SK-N-SH (cell line): ENCODE data around the gene LGR5. TPM values are rescaled to one million over a fixed set of nuclear protein-coding genes. Genes with fewer than 3 reads are reported as not detected.
"Not testable (repeated sequence)": the region's sequence is repeated elsewhere in the genome, so short reads cannot be mapped to it uniquely, and the experiment has no call there.

Experiments
- CTCF ChIA-PET: fragments of 300-600, 350-600 bp; formaldehyde crosslinking; extraction: SDS; loops from one replicate; lab custom pipeline; 2021; lab: Yijun Ruan, JAX
- POLR2A ChIA-PET: fragments of 350-600 bp; sonication (Branson Sonifier 250); formaldehyde crosslinking; extraction: SDS; loops from one replicate; lab custom pipeline; 2020; ENCODE audit warnings: antibody characterized with exemption, inconsistent platforms; lab: Yijun Ruan, JAX
- DNase-seq: peaks from one replicate; pipeline ENCODE4 v3.0.0; 2012
- H2AFZ ChIP-seq: fragments of 200-600 bp; sonication (generic); 2 replicates; pipeline ENCODE4 v1.8.1; 2016; ENCODE audit warnings: antibody characterized with exemption, mild to moderate bottlenecking, low read depth
- H3F3A ChIP-seq: fragments of 200-600 bp; sonication (generic); replicated peaks from 2 replicates; pipeline ENCODE3; 2016; ENCODE audit warnings: antibody characterized with exemption, mild to moderate bottlenecking; ENCODE audit not compliant: insufficient read depth
- H3K27ac ChIP-seq, 2 experiments: fragments of 200-500 bp in 1 of 2; fragments of 200-600 bp in 1 of 2; sonication (Bioruptor generic) in 1 of 2; sonication (generic), shearing (Covaris generic) in 1 of 2; 2 replicates each; pipeline versions ENCODE4 v1.5.1 to v1.6.1; 2014 to 2016; ENCODE audit warnings: low read depth in 2 of 2, inconsistent platforms in 1 of 2, low read length in 1 of 2, mild to moderate bottlenecking in 1 of 2, mixed read lengths in 1 of 2
- H3K27me3 ChIP-seq: fragments of 200-600 bp; sonication (generic), shearing (Covaris generic); 2 replicates; pipeline ENCODE4 v1.6.1; 2016; ENCODE audit warnings: mixed run types; ENCODE audit not compliant: insufficient read depth
- H3K36me3 ChIP-seq, 2 experiments: fragments of 200-500 bp in 1 of 2; fragments of 200-600 bp in 1 of 2; sonication (Bioruptor generic) in 1 of 2; sonication (generic) in 1 of 2; replicated peaks in 1 of 2; 2 replicates each; pipeline versions ENCODE3 to v1.5.1; 2014 to 2016; ENCODE audit warnings: low read length in 1 of 2, mild to moderate bottlenecking in 1 of 2; ENCODE audit not compliant: insufficient read depth in 2 of 2, control insufficient read depth in 1 of 2
- H3K4me1 ChIP-seq, 2 experiments: fragments of 200-500 bp in 1 of 2; fragments of 200-600 bp in 1 of 2; sonication (Bioruptor generic) in 1 of 2; sonication (generic), shearing (Covaris generic) in 1 of 2; 2 replicates each; pipeline versions ENCODE4 v1.5.1 to v1.6.1; 2014 to 2016; ENCODE audit warnings: low read depth in 1 of 2, low read length in 1 of 2, mixed run types in 1 of 2; ENCODE audit not compliant: insufficient read depth in 2 of 2, control insufficient read depth in 1 of 2
- H3K4me2 ChIP-seq: fragments of 200-600 bp; sonication (generic), shearing (Covaris generic); 2 replicates; pipeline ENCODE4 v1.6.1; 2017; ENCODE audit warnings: mixed run types
- H3K4me3 ChIP-seq, 2 experiments: fragments of 200-500 bp in 1 of 2; fragments of 200-600 bp in 1 of 2; sonication (Bioruptor generic) in 1 of 2; sonication (generic), shearing (Covaris generic) in 1 of 2; 2 replicates each; pipeline versions ENCODE4 v1.5.1 to v1.8.1; 2014 to 2016; ENCODE audit warnings: low read depth in 2 of 2, inconsistent platforms in 1 of 2, low read length in 1 of 2, mild to moderate bottlenecking in 1 of 2, mixed read lengths in 1 of 2, moderate library complexity in 1 of 2
- H3K79me2 ChIP-seq: fragments of 200-600 bp; sonication (generic); 2 replicates; pipeline ENCODE4 v1.8.1; 2017; ENCODE audit warnings: mild to moderate bottlenecking; ENCODE audit not compliant: insufficient read depth
- H3K9ac ChIP-seq: fragments of 200-600 bp; sonication (generic); 2 replicates; pipeline ENCODE4 v1.6.1; 2017; ENCODE audit warnings: mixed run types
- H3K9me2 ChIP-seq: fragments of 200-600 bp; sonication (generic); 2 replicates; pipeline ENCODE4 v1.6.1; 2017; ENCODE audit warnings: mixed run types
- H3K9me3 ChIP-seq: fragments of 200-600 bp; sonication (generic); 2 replicates; pipeline ENCODE4 v1.6.1; 2017; ENCODE audit warnings: mixed run types, mild to moderate bottlenecking, moderate library complexity
- H4K20me1 ChIP-seq: fragments of 200-600 bp; sonication (generic); 2 replicates; pipeline ENCODE4 v1.6.1; 2017; ENCODE audit warnings: mild to moderate bottlenecking, mixed run types; ENCODE audit not compliant: insufficient read depth
- EP300 ChIP-seq, 2 experiments: IDR thresholded peaks; 2 replicates each; pipeline versions ENCODE4 v1.4.0 to v1.6.1; 2012; ENCODE audit warnings: borderline replicate concordance in 1 of 2, low read depth in 1 of 2, low read length in 1 of 2
- FOSL2 ChIP-seq: IDR thresholded peaks from 2 replicates; pipeline ENCODE4 v1.4.0; 2012; ENCODE audit warnings: low read depth, mild to moderate bottlenecking, moderate library complexity, borderline replicate concordance
- FOXJ3 ChIP-seq: sonication (generic); formaldehyde crosslinking; IDR thresholded peaks from 2 replicates; pipeline ENCODE4 v1.5.1; 2020; ENCODE audit warnings: mild to moderate bottlenecking, missing genetic modification reagents
- FOXM1 ChIP-seq: IDR thresholded peaks from 2 replicates; pipeline ENCODE4 v1.4.0; 2012; ENCODE audit warnings: low read depth, mild to moderate bottlenecking
- GATA2 ChIP-seq: sonication (generic); formaldehyde crosslinking; IDR thresholded peaks from 2 replicates; pipeline ENCODE4 v1.5.0; 2020; ENCODE audit warnings: mild to moderate bottlenecking, missing genetic modification reagents
- RAD21 ChIP-seq: IDR thresholded peaks from 2 replicates; pipeline ENCODE4 v1.6.1; 2012; ENCODE audit warnings: mild to moderate bottlenecking, low read length
- RCOR1 ChIP-seq: fragments of 150-350 bp; IDR thresholded peaks from 2 replicates; pipeline ENCODE4 v1.6.1; 2017; ENCODE audit warnings: antibody characterized with exemption, low read length
- SIN3A ChIP-seq: IDR thresholded peaks from 2 replicates; pipeline ENCODE4 v1.6.1; 2012; ENCODE audit warnings: low read depth, mild to moderate bottlenecking, low read length, moderate library complexity, borderline replicate concordance
- TCF12 ChIP-seq: IDR thresholded peaks from 2 replicates; pipeline ENCODE4 v1.4.0; 2012
- YY1 ChIP-seq: IDR thresholded peaks from 2 replicates; pipeline ENCODE4 v1.4.0; 2012; ENCODE audit warnings: low read depth, mild to moderate bottlenecking
- ZBTB33 ChIP-seq: IDR thresholded peaks from 2 replicates; pipeline ENCODE4 v1.4.0; 2012; ENCODE audit warnings: low read depth, borderline replicate concordance
- WGBS: methylation state at CpG from one replicate; pipeline ENCODE4 v1.1.6; 2017; ENCODE audit warnings: low lambda C conversion rate; 5-methylcytosine and 5-hydroxymethylcytosine counted together
- polyA plus RNA-seq, 3 experiments: library from polyadenylated mRNA; depleted of rRNA; stranded (reverse); fragments of >200 nt; gene quantifications; 2 replicates each; pipeline ENCODE4 v1.2.3, GENCODE V29; 2012

LGR5 gene
- polyA plus RNA-seq, 1 of the 3 experiments (the other 2 are of a cell fraction), result 1.4 TPM

DNA sequence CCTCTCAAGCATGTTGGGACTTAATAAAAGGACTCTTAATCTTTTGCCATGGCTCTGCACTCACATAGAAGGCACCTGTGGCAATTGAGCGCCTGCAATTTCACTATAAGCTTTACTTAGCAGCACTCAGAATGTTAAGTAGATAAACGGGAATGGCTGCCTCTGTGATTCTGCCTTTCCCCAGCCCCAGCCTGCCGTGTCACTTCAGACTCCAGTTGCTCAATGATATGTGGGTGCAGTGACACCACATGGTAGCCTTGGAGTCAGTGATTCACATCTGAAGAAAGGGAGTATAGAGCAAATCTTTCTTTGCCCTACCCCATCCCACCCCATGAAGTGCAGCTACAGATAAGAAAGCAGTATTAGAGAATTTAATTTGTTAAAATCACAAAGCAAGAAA, 127.9 kb downstream of the LGR5 start:
- no peaks in the 10 kb centered on the region for H3K79me2 ChIP-seq
- no peaks in the 10 kb centered on the region for H4K20me1 ChIP-seq
- peaks cover 0 to 20% of the 10 kb centered on the region in 2 experiments; a peak in 2 of 4 replicates for H3K4me1 ChIP-seq
- no peaks in the 10 kb centered on the region for H3K9me2 ChIP-seq
- no peaks in the 10 kb centered on the region for H3K9me3 ChIP-seq
- POLR2A ChIA-PET, result no interaction called here
- no peak for TF ChIP-seq GATA2 (CRISPR knock-in tag)
- no peak for TF ChIP-seq ZBTB33
- TF ChIP-seq RAD21, result no peak; the same call in 1 of the 2 replicates
- no peak for TF ChIP-seq TCF12
- TF ChIP-seq YY1, result no peak
- no peak for TF ChIP-seq FOSL2
- no peak for TF ChIP-seq SIN3A
- no peak for TF ChIP-seq FOXM1
- no peak for TF ChIP-seq FOXJ3 (CRISPR knock-in tag)
- no peak for TF ChIP-seq EP300 (IDR thresholded peaks at IDR 0.05; ENCODE audit: borderline replicate concordance in 1 of 2, low read depth in 1 of 2, low read length in 1 of 2)
- TF ChIP-seq RCOR1, result no peak
- TF ChIP-seq, all 33 proteins: peak for 0
- CTCF ChIA-PET, result interaction anchor here (1.0 to 1.5 kb wide), 2 partner anchors 95 to 152 kb away, joined by 3 to 4 read pairs; no protein-coding TSS in a partner anchor
- WGBS, result 90% methylated on average over 3 of the region's 3 CpGs
- H3F3A ChIP-seq, result no peaks in the 10 kb centered on the region
- H3K4me2 ChIP-seq, result no peak overlapping the region
- peak overlapping the region; percentile 46 to 85; a peak in 2 of 4 replicates for H3K27ac ChIP-seq
- H3K4me3 ChIP-seq, result no peak overlapping the region
- H3K9ac ChIP-seq, result no peak overlapping the region
- H2AFZ ChIP-seq, result no peak overlapping the region
- no peaks in the 10 kb centered on the region for H3K27me3 ChIP-seq
- H3K36me3 ChIP-seq, result no peaks in the 10 kb centered on the region
- DNase-seq, result no peak

- POLR2A ChIA-PET, H3K4me2 ChIP-seq, H3K9me3 ChIP-seq, DNase-seq, H3K27ac ChIP-seq, H3F3A ChIP-seq, H3K36me3 ChIP-seq, H4K20me1 ChIP-seq, H3K9ac ChIP-seq, H3K27me3 ChIP-seq, H3K79me2 ChIP-seq, H2AFZ ChIP-seq, H3K9me2 ChIP-seq, H3K4me3 ChIP-seq: not testable (repeated sequence)
- H3K4me1 ChIP-seq, result peaks cover 0 to 12% of the 10 kb centered on the region in 2 experiments; a peak in 2 of 4 replicates
- CTCF ChIA-PET, result interaction anchor here (1.1 to 1.5 kb wide), 3 partner anchors 11 to 154 kb away, joined by 3 to 5 read pairs (median 4); no protein-coding TSS in a partner anchor
- WGBS, result 79% methylated on average over 6 of the region's 6 CpGs
Observed at GRCh38 chr12:71569885-71570284, 130.3 kb downstream of the LGR5 start.
